H9 (cell line): ENCODE results near the gene PPP1R14B. TPM values are rescaled to one million over a fixed set of nuclear protein-coding genes. Genes with fewer than 3 reads are reported as not detected.

Experiments used
- DNase-seq: peaks from one replicate; pipeline ENCODE4 v3.0.0-alpha.2; 2017
- H2AFZ ChIP-seq: one replicate; pipeline ENCODE4 v1.6.1; 2013; ENCODE audit warnings: mild to moderate bottlenecking, low read length, control low read depth, moderate library complexity
- H2AK5ac ChIP-seq: 2 replicates; pipeline ENCODE4 v1.6.1; 2013; ENCODE audit warnings: low read length, control low read depth, mixed read lengths; ENCODE audit not compliant: insufficient read length
- H2BK120ac ChIP-seq: one replicate; pipeline ENCODE4 v1.6.1; 2013; ENCODE audit warnings: low read depth, mild to moderate bottlenecking, low read length, control low read depth, inconsistent platforms; ENCODE audit not compliant: poor library complexity, severe bottlenecking
- H2BK12ac ChIP-seq: 2 replicates; pipeline ENCODE4 v1.6.1; 2013; ENCODE audit warnings: low read length, control low read depth, mixed read lengths, low read depth; ENCODE audit not compliant: insufficient read length
- H2BK15ac ChIP-seq: 2 replicates; pipeline ENCODE4 v1.6.1; 2013; ENCODE audit warnings: low read depth, low read length, control low read depth
- H2BK20ac ChIP-seq: one replicate; pipeline ENCODE4 v1.6.1; 2013; ENCODE audit warnings: low read depth, mild to moderate bottlenecking, low read length, control low read depth, inconsistent platforms; ENCODE audit not compliant: poor library complexity, severe bottlenecking
- H2BK5ac ChIP-seq: 2 replicates; pipeline ENCODE4 v1.6.1; 2013; ENCODE audit warnings: low read length, control low read depth, mixed read lengths; ENCODE audit not compliant: insufficient read length
- H3K14ac ChIP-seq: 2 replicates; pipeline ENCODE4 v1.6.1; 2013; ENCODE audit warnings: low read length, control low read depth; ENCODE audit not compliant: insufficient read depth
- H3K18ac ChIP-seq: 2 replicates; pipeline ENCODE4 v1.6.1; 2013; ENCODE audit warnings: low read depth, mild to moderate bottlenecking, mixed read lengths, low read length, control low read depth; ENCODE audit not compliant: insufficient read length
- H3K23ac ChIP-seq: 2 replicates; pipeline ENCODE4 v1.6.1; 2013; ENCODE audit warnings: low read length, control low read depth, mixed read lengths, low read depth; ENCODE audit not compliant: insufficient read length
- H3K23me2 ChIP-seq: 2 replicates; pipeline ENCODE4 v1.6.1; 2013; ENCODE audit warnings: low read depth, mild to moderate bottlenecking, mixed read lengths, low read length, control low read depth; ENCODE audit not compliant: insufficient read length, poor library complexity, severe bottlenecking
- H3K27ac ChIP-seq: 2 replicates; pipeline ENCODE4 v1.5.1; 2013; ENCODE audit warnings: low read length, control low read depth, mixed read lengths, low read depth; ENCODE audit not compliant: insufficient read length
- H3K27me3 ChIP-seq: 2 replicates; pipeline ENCODE4 v1.6.1; 2013; ENCODE audit warnings: low read length, control low read depth, inconsistent platforms; ENCODE audit not compliant: insufficient read depth
- H3K4ac ChIP-seq: 2 replicates; pipeline ENCODE4 v1.6.1; 2013; ENCODE audit warnings: low read depth, mild to moderate bottlenecking, control low read depth, inconsistent platforms, low read length, moderate library complexity
- H3K4me1 ChIP-seq: 2 replicates; pipeline ENCODE4 v1.6.1; 2013; ENCODE audit warnings: low read length, control low read depth, inconsistent platforms; ENCODE audit not compliant: insufficient read depth
- H3K4me2 ChIP-seq: 2 replicates; pipeline ENCODE4 v1.6.1; 2013; ENCODE audit warnings: low read length, control low read depth, mixed read lengths; ENCODE audit not compliant: insufficient read length, insufficient read depth
- H3K56ac ChIP-seq: 2 replicates; pipeline ENCODE4 v1.6.1; 2013; ENCODE audit warnings: low read depth, mild to moderate bottlenecking, mixed read lengths, low read length, control low read depth; ENCODE audit not compliant: insufficient read length
- H3K79me1 ChIP-seq: 2 replicates; pipeline ENCODE4 v1.6.1; 2013; ENCODE audit warnings: low read depth, mild to moderate bottlenecking, moderate library complexity, low read length, control low read depth, inconsistent platforms; ENCODE audit not compliant: insufficient read depth, poor library complexity, severe bottlenecking
- H3K79me2 ChIP-seq: 2 replicates; pipeline ENCODE4 v1.6.1; 2013; ENCODE audit warnings: low read length, control low read depth, inconsistent platforms; ENCODE audit not compliant: insufficient read depth
- H3K9ac ChIP-seq: 2 replicates; pipeline ENCODE4 v1.6.1; 2013; ENCODE audit warnings: low read length, control low read depth, mixed read lengths; ENCODE audit not compliant: insufficient read length; ENCODE audit errors: extremely low read depth
- H3K9me3 ChIP-seq: one replicate; pipeline ENCODE4 v1.6.1; 2013; ENCODE audit warnings: low read depth, low read length, inconsistent platforms; ENCODE audit not compliant: control insufficient read depth
- H3T11ph ChIP-seq: one replicate; pipeline ENCODE4 v1.6.1; 2013; ENCODE audit warnings: mild to moderate bottlenecking, low read length, control low read depth, inconsistent platforms
- H4K20me1 ChIP-seq: one replicate; pipeline ENCODE4 v1.6.1; 2013; ENCODE audit not compliant: control insufficient read depth, insufficient read length, insufficient read depth
- H4K5ac ChIP-seq: 2 replicates; pipeline ENCODE4 v1.6.1; 2013; ENCODE audit warnings: low read depth, mild to moderate bottlenecking, mixed read lengths, low read length, control low read depth; ENCODE audit not compliant: insufficient read length
- H4K8ac ChIP-seq: replicated peaks from 2 replicates; pipeline ENCODE4 v1.6.1; 2013; ENCODE audit warnings: low read length, control low read depth, mixed read lengths, low read depth; ENCODE audit not compliant: insufficient read length
- H4K91ac ChIP-seq: 2 replicates; pipeline ENCODE4 v1.6.1; 2013; ENCODE audit warnings: low read depth, mild to moderate bottlenecking, moderate library complexity, mixed read lengths, low read length, control low read depth; ENCODE audit not compliant: insufficient read length
- H3K27ac Mint-ChIP-seq, 3 experiments: 2 replicates in 2 of 3; 3 replicates in 1 of 3; pipeline ENCODE4 v1.8.0; 2020 to 2021; ENCODE audit warnings: mixed read lengths in 3 of 3, mild to moderate bottlenecking in 1 of 3, moderate library complexity in 1 of 3
- H3K27me3 Mint-ChIP-seq: 2 replicates; pipeline ENCODE4 v1.8.0; 2021; ENCODE audit warnings: low read depth, mild to moderate bottlenecking, moderate library complexity, mixed read lengths
- H3K36me3 Mint-ChIP-seq, 3 experiments: 2 replicates in 2 of 3; 3 replicates in 1 of 3; pipeline ENCODE4 v1.8.0; 2020 to 2021; ENCODE audit warnings: low read depth in 3 of 3, mixed read lengths in 3 of 3; ENCODE audit not compliant: insufficient read depth in 1 of 3
- H3K4me1 Mint-ChIP-seq, 2 experiments: 2 replicates each; pipeline ENCODE4 v1.8.0; 2020; ENCODE audit warnings: mixed read lengths in 2 of 2
- H3K4me3 Mint-ChIP-seq, 2 experiments: 2 replicates in 1 of 2; 3 replicates in 1 of 2; pipeline ENCODE4 v1.8.0; 2020 to 2021; ENCODE audit warnings: mild to moderate bottlenecking in 2 of 2, mixed read lengths in 2 of 2, moderate library complexity in 1 of 2
- H3K9me3 Mint-ChIP-seq, 2 experiments: 2 replicates in 1 of 2; 3 replicates in 1 of 2; pipeline ENCODE4 v1.8.0; 2020; ENCODE audit warnings: mild to moderate bottlenecking in 2 of 2, mixed read lengths in 2 of 2, moderate library complexity in 1 of 2
- WGBS: extraction: QIAGEN DNeasy Blood & Tissue Kit; methylation state at CpG from one replicate; pipeline ENCODE4 v1.1.7; 2013; ENCODE audit warnings: missing lambda C conversion rate, low lambda C conversion rate, mixed read lengths; ENCODE audit not compliant: insufficient read length; ENCODE audit errors: extremely low coverage; 5-methylcytosine and 5-hydroxymethylcytosine counted together
- total RNA-seq: library from RNA; stranded (reverse); gene quantifications from 2 replicates; pipeline ENCODE4 v1.2.1, GENCODE V29; 2021
- TF ChIP-seq, protein P1 (sequence below): fragments of 200-600 bp; sonication (generic); conservative IDR thresholded peaks from 3 replicates; pipeline ENCODE4 v1.8.0; 2021; ENCODE audit warnings: antibody characterized with exemption, mild to moderate bottlenecking

PPP1R14B gene
- total RNA-seq, 1 experiment from 2014 or later = 358 TPM

DNA sequence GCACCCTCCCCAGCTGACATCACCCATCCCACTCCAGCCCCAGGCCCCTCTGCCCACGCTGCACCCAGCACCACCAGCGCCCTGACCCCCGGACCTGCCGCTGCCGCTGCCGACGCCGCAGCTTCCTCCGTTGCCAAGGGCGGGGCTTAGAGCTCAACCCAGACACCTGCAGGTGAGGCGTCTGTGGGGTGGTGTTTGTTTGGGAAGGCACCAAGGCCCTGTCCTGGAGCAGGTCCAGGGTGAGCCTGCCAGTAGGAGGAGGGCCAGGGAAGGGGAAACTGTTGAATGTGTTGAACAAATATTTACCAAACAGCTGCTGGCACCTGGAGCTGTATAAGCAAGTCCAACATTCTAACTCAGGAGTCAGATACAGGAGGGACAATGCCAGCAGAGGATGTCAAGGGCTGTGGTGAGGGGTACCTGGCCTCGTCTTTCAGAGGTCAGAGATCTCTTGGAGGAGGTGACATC lies 9.2 kb downstream of the PPP1R14B start:
- Histone ChIP-seq H3K23ac (no peak overlapping the region), H4K91ac (no peak overlapping the region), H3K79me1 (no peaks in the 10 kb centered on the region), H4K8ac (no peak overlapping the region), H3K9me3 (no peaks in the 10 kb centered on the region), H4K20me1 (no peaks in the 10 kb centered on the region), H3K27me3 (no peaks in the 10 kb centered on the region; the same call in 1 of the 2 replicates), H3K18ac (no peak overlapping the region), H2BK12ac (no peak overlapping the region), H3K56ac (no peak overlapping the region), H3K14ac (no peak overlapping the region), H2BK20ac (no peak overlapping the region), H3K4me1 (no peaks in the 10 kb centered on the region), H3K23me2 (peaks cover 19% of the 10 kb centered on the region), H3K4ac (no peak overlapping the region), H2AK5ac (no peak overlapping the region), H3K9ac (no peak overlapping the region), H4K5ac (no peak overlapping the region), H3K4me2 (no peak overlapping the region), H3T11ph (no peak overlapping the region), H3K79me2 (peaks cover 2% of the 10 kb centered on the region; the same call in 1 of the 2 replicates), H3K27ac (no peak overlapping the region), H2BK15ac (no peak overlapping the region), H2BK5ac (no peak overlapping the region), H2AFZ (no peak overlapping the region), H2BK120ac (no peak overlapping the region)
- H3K4me1 Mint-ChIP-seq = peaks cover 22% of the 10 kb centered on the region in 2 experiments
- no peaks in the 10 kb centered on the region for H3K9me3 Mint-ChIP-seq
- H3K27me3 Mint-ChIP-seq = peaks cover 8% of the 10 kb centered on the region
- no peak overlapping the region for H3K27ac Mint-ChIP-seq
- no CpG with 5 or more reads among the region's 12 CpGs for WGBS
- no peak for DNase-seq
- TF ChIP-seq, protein P1, sequence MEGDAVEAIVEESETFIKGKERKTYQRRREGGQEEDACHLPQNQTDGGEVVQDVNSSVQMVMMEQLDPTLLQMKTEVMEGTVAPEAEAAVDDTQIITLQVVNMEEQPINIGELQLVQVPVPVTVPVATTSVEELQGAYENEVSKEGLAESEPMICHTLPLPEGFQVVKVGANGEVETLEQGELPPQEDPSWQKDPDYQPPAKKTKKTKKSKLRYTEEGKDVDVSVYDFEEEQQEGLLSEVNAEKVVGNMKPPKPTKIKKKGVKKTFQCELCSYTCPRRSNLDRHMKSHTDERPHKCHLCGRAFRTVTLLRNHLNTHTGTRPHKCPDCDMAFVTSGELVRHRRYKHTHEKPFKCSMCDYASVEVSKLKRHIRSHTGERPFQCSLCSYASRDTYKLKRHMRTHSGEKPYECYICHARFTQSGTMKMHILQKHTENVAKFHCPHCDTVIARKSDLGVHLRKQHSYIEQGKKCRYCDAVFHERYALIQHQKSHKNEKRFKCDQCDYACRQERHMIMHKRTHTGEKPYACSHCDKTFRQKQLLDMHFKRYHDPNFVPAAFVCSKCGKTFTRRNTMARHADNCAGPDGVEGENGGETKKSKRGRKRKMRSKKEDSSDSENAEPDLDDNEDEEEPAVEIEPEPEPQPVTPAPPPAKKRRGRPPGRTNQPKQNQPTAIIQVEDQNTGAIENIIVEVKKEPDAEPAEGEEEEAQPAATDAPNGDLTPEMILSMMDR = no peak
- peak overlapping the region in 1 of 2 experiments; percentile 26; a peak in 1 of 5 replicates for H3K4me3 Mint-ChIP-seq
- peaks cover 4 to 26% (median 13%) of the 10 kb centered on the region in 3 experiments; a peak in 6 of 7 replicates for H3K36me3 Mint-ChIP-seq
